Nephron (organoid): ENCODE results near the gene PCBP3.
"Not testable (repeated sequence)": the region's sequence is repeated elsewhere in the genome, so short reads cannot be mapped to it uniquely, and the experiment has no call there.

Experiments used
- H3K27ac Mint-ChIP-seq, 3 experiments: 2 replicates each; pipeline ENCODE4 v1.8.0; 2020; ENCODE audit warnings: mixed read lengths in 3 of 3, mild to moderate bottlenecking in 2 of 3, moderate library complexity in 1 of 3
- H3K27me3 Mint-ChIP-seq: 2 replicates; pipeline ENCODE4 v1.8.0; 2021; ENCODE audit warnings: low read depth, mild to moderate bottlenecking, moderate library complexity, mixed read lengths
- H3K36me3 Mint-ChIP-seq: 2 replicates; pipeline ENCODE4 v1.8.0; 2020; ENCODE audit warnings: low read depth, mixed read lengths
- H3K4me1 Mint-ChIP-seq: 2 replicates; pipeline ENCODE4 v1.8.0; 2020; ENCODE audit warnings: mixed read lengths
- H3K4me3 Mint-ChIP-seq, 3 experiments: 2 replicates each; pipeline ENCODE4 v1.8.0; 2020; ENCODE audit warnings: mild to moderate bottlenecking in 3 of 3, mixed read lengths in 3 of 3, moderate library complexity in 2 of 3
- H3K9me3 Mint-ChIP-seq: 2 replicates; pipeline ENCODE4 v1.8.0; 2020; ENCODE audit warnings: mixed read lengths
- CTCF ChIP-seq, 3 experiments: fragments of 200-600 bp; sonication (generic); IDR thresholded peaks; one replicate each; pipeline ENCODE4 v1.5.0; 2021; ENCODE audit warnings: antibody characterized with exemption in 3 of 3; ENCODE audit not compliant: unreplicated experiment in 3 of 3

The PCBP3 gene

GRCh38 chr21:45804809-45805313, 161.3 kb downstream of the PCBP3 start:
- Mint-ChIP-seq H3K4me1 (peaks cover 4% of the 10 kb centered on the region), H3K9me3 (peaks cover 12% of the 10 kb centered on the region), H3K4me3 (no peak overlapping the region), H3K27me3 (peaks cover 15% of the 10 kb centered on the region), H3K27ac (no peak overlapping the region), H3K36me3 (peaks cover 4% of the 10 kb centered on the region)
- no peak for TF ChIP-seq CTCF (IDR thresholded peaks at IDR 0.05; ENCODE audit: unreplicated experiment in 3 of 3)

- no peak overlapping the region for H3K4me3 Mint-ChIP-seq
- no peak overlapping the region for H3K27ac Mint-ChIP-seq
- H3K27me3 Mint-ChIP-seq, result peaks cover 15% of the 10 kb centered on the region
- no peak for TF ChIP-seq CTCF (IDR thresholded peaks at IDR 0.05; ENCODE audit: unreplicated experiment in 3 of 3)
- peaks cover 4% of the 10 kb centered on the region for H3K4me1 Mint-ChIP-seq
- peaks cover 12% of the 10 kb centered on the region for H3K9me3 Mint-ChIP-seq
- H3K36me3 Mint-ChIP-seq, result peaks cover 4% of the 10 kb centered on the region
Observed at GRCh38 chr21:45805321-45805720, 161.8 kb downstream of the PCBP3 start.

- no peak for TF ChIP-seq CTCF (IDR thresholded peaks at IDR 0.05; ENCODE audit: unreplicated experiment in 3 of 3)
- H3K36me3 Mint-ChIP-seq, result peaks cover 4% of the 10 kb centered on the region
Observed at GRCh38 chr21:45806042-45806441, 162.5 kb downstream of the PCBP3 start.

GRCh38 chr21:45808663-45809062, 165.1 kb downstream of the PCBP3 start:
- not testable (repeated sequence) for H3K36me3 Mint-ChIP-seq, H3K4me1 Mint-ChIP-seq, H3K27ac Mint-ChIP-seq, H3K4me3 Mint-ChIP-seq
- H3K9me3 Mint-ChIP-seq, result peaks cover 18% of the 10 kb centered on the region
- peaks cover 17% of the 10 kb centered on the region for H3K27me3 Mint-ChIP-seq

More at GRCh38 chr21:45806042-45806441, 162.5 kb downstream of the PCBP3 start:
- H3K27ac Mint-ChIP-seq, result no peak overlapping the region
- peaks cover 12% of the 10 kb centered on the region for H3K9me3 Mint-ChIP-seq
- peaks cover 4% of the 10 kb centered on the region for H3K4me1 Mint-ChIP-seq
- no peak overlapping the region for H3K4me3 Mint-ChIP-seq
- H3K27me3 Mint-ChIP-seq, result peaks cover 14% of the 10 kb centered on the region

- Mint-ChIP-seq H3K4me1 (no peaks in the 10 kb centered on the region), H3K27me3 (peaks cover 17% of the 10 kb centered on the region), H3K9me3 (peaks cover 18% of the 10 kb centered on the region), H3K4me3 (no peak overlapping the region), H3K27ac (no peak overlapping the region), H3K36me3 (peaks cover 4% of the 10 kb centered on the region)
- TF ChIP-seq CTCF (IDR thresholded peaks at IDR 0.05; ENCODE audit: unreplicated experiment in 3 of 3), result no peak
Observed at GRCh38 chr21:45809421-45809820, 165.9 kb downstream of the PCBP3 start.

GRCh38 chr21:45811136-45811535, 167.6 kb downstream of the PCBP3 start:
- Mint-ChIP-seq H3K9me3 (peaks cover 18% of the 10 kb centered on the region), H3K4me3 (no peak overlapping the region), H3K36me3 (peaks cover 4% of the 10 kb centered on the region), H3K27me3 (peaks cover 17% of the 10 kb centered on the region), H3K27ac (no peak overlapping the region), H3K4me1 (no peaks in the 10 kb centered on the region)
- TF ChIP-seq CTCF (IDR thresholded peaks at IDR 0.05; ENCODE audit: unreplicated experiment in 3 of 3), result no peak

- not testable (repeated sequence) for H3K4me3 Mint-ChIP-seq, H3K9me3 Mint-ChIP-seq, H3K36me3 Mint-ChIP-seq, H3K27ac Mint-ChIP-seq
- peaks cover 17% of the 10 kb centered on the region for H3K27me3 Mint-ChIP-seq
- peaks cover 24% of the 10 kb centered on the region for H3K4me1 Mint-ChIP-seq
Observed at GRCh38 chr21:45814210-45814940, 170.8 kb downstream of the PCBP3 start.

GRCh38 chr21:45815781-45816180, 172.3 kb downstream of the PCBP3 start:
- not testable (repeated sequence) for H3K36me3 Mint-ChIP-seq, H3K4me3 Mint-ChIP-seq, H3K9me3 Mint-ChIP-seq, H3K27ac Mint-ChIP-seq
- Mint-ChIP-seq H3K4me1 (peaks cover 32% of the 10 kb centered on the region), H3K27me3 (peaks cover 17% of the 10 kb centered on the region)
